Measurements from ENCODE around the gene CDK15. TPM values are rescaled to one million over a fixed set of nuclear protein-coding genes. Genes with fewer than 3 reads are reported as not detected.
"Not testable (repeated sequence)": the region's sequence is repeated elsewhere in the genome, so short reads cannot be mapped to it uniquely, and the experiment has no call there.

Gene CDK15
- total RNA-seq, 6 experiments from 2014 or later, result not detected

DNA sequence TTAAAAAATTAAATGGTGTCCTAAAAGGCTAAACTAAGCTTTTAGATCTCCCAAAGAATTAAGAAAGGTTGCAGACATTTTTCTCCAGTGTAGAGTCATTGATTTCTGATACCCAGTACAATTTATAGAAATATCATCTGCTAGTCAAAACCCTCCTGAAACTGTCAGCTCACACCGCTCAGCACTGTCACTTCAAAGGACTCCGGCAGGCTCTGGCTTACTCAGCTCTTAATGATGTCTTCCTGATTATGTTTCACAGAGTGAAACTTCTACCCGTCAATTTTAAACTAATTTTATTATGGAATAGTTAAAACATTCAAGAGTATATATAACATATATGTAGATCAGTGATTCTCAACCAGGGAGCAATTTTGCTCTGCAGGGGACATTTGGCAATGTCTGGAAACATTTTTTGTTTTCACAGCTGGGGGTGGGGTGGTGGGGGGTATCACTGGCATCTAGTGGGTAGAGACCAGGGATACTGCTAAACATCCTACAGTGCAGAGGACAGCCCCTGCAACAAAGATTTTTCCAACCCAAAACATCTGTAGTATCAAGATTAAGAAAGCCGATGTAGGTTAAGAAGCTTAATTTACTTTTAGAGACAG lies 31.6 kb downstream of the CDK15 start:
- TF ChIP-seq CTCF (IDR thresholded peaks at IDR 0.05) (no peak), POLR2A (IDR thresholded peaks at IDR 0.05) (no peak)
- no peak overlapping the region for H3K27ac ChIP-seq

DNA sequence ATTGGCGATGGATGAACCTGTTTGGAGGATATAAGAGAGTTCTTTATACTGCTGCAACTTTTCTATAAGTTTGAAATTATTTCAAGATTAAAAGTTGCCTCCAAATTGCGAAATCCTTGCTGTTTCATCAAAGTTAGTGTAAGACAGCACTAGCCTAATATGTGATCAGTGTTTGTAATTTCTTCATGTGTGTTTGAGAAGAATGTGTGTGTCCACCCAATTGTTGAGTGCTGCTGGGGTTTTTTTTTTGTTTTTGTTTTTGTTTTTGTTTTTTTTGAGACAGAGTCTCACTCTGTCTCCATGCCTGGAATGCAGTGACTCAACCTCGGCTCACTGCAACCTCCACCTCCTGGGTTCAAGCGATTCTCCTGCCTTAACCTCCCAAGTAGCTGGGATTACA lies 33.4 kb downstream of the CDK15 start:
- TF ChIP-seq CTCF (IDR thresholded peaks at IDR 0.05) (no peak), POLR2A (IDR thresholded peaks at IDR 0.05) (no peak)
- no peaks in the 10 kb centered on the region for H3K36me3 ChIP-seq
- ATAC-seq (no peak), DNase-seq (no peak)
- H3K9me3 ChIP-seq, result no peaks in the 10 kb centered on the region
- H3K27me3 ChIP-seq, result no peaks in the 10 kb centered on the region
- H3K4me1 ChIP-seq, result no peaks in the 10 kb centered on the region
- WGBS (ENCODE audit: insufficient coverage, low coverage, low lambda C conversion rate, missing lambda C conversion rate), result 81% methylated on average over 4 of the region's 4 CpGs
- H3K27ac ChIP-seq, result no peak overlapping the region
- no peak overlapping the region for H3K4me3 ChIP-seq
- intact Hi-C loops (cut with DNase I), result no loop called here

More for the DNA sequence above, 31.6 kb downstream of the CDK15 start:
- ATAC-seq, result no peak
- no peaks in the 10 kb centered on the region for H3K4me1 ChIP-seq
- H3K27me3 ChIP-seq, result no peaks in the 10 kb centered on the region
- H3K9me3 ChIP-seq, result no peaks in the 10 kb centered on the region
- H3K4me3 ChIP-seq, result no peak overlapping the region
- no peak for DNase-seq
- H3K36me3 ChIP-seq, result no peaks in the 10 kb centered on the region
- 55% methylated on average over 3 of the region's 4 CpGs for WGBS (ENCODE audit: insufficient coverage, low coverage, low lambda C conversion rate, missing lambda C conversion rate)
- intact Hi-C loops (cut with DNase I), result no loop called here

DNA sequence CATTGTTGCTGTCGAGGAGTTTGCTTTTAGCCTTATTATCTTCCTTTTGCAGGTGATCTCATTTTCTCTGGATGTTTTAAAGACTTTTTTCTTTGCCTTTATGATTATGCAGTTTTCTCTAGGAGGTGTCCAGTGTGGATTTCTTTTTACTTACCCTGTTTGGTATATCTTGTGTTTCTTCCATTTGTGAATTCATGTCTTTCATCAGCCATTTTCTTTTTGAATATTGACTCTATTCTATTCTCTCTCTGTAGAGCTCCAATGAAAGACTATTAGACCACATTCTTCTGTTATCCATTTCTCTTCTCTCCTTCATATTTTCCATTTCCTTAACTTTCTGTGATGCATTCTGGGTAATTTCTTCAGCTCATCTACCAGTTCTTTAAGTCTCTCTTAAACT lies 34.4 kb downstream of the CDK15 start:
- H3K36me3 ChIP-seq, result no peaks in the 10 kb centered on the region
- H3K9me3 ChIP-seq, result no peaks in the 10 kb centered on the region
- no peak for TF ChIP-seq CTCF (IDR thresholded peaks at IDR 0.05)
- 60% methylated on average over 1 of the region's 1 CpG for WGBS (ENCODE audit: insufficient coverage, low coverage, low lambda C conversion rate, missing lambda C conversion rate)
- no peak overlapping the region for H3K27ac ChIP-seq
- no peak overlapping the region for H3K4me3 ChIP-seq
- no peaks in the 10 kb centered on the region for H3K4me1 ChIP-seq
- no peaks in the 10 kb centered on the region for H3K27me3 ChIP-seq
- DNase-seq, result no peak
- intact Hi-C loops (cut with DNase I), result no loop called here
- no peak for ATAC-seq

- DNase-seq (no peak), ATAC-seq (no peak)
- H3K9me3 ChIP-seq, result no peaks in the 10 kb centered on the region
- H3K27ac ChIP-seq, result no peak overlapping the region
- intact Hi-C loops (cut with DNase I), result no loop called here
- TF ChIP-seq POLR2A (IDR thresholded peaks at IDR 0.05) (no peak), CTCF (IDR thresholded peaks at IDR 0.05) (no peak)
- no peaks in the 10 kb centered on the region for H3K4me1 ChIP-seq
- no peaks in the 10 kb centered on the region for H3K36me3 ChIP-seq
- WGBS (ENCODE audit: insufficient coverage, low coverage, low lambda C conversion rate, missing lambda C conversion rate), result 52% methylated on average over 5 of the region's 5 CpGs
- H3K4me3 ChIP-seq, result no peak overlapping the region
- no peaks in the 10 kb centered on the region for H3K27me3 ChIP-seq
These were observed 36.0 kb downstream of the CDK15 start for GRCh38 chr2:201842131-201842860.

GRCh38 chr2:201844922-201845321 lies 38.6 kb downstream of the CDK15 start:
- H3K9me3 ChIP-seq; ATAC-seq; DNase-seq; H3K4me3 ChIP-seq; intact Hi-C loops (cut with DNase I); H3K27me3 ChIP-seq; H3K4me1 ChIP-seq; H3K27ac ChIP-seq; H3K36me3 ChIP-seq: not testable (repeated sequence)
- 100% methylated on average over 2 of the region's 2 CpGs for WGBS (ENCODE audit: insufficient coverage, low coverage, low lambda C conversion rate, missing lambda C conversion rate)

Data from right lobe of liver (tissue), 6 donors.